ES-I3 (cell line): ENCODE measurements around the gene PRKAG2.

Source experiments
- H3K36me3 ChIP-seq: 2 replicates; pipeline ENCODE4 v1.6.1; 2013; ENCODE audit warnings: mild to moderate bottlenecking, low read length, control low read depth, moderate library complexity; ENCODE audit not compliant: insufficient read depth
- H3K4me1 ChIP-seq: 2 replicates; pipeline ENCODE4 v1.6.1; 2013; ENCODE audit warnings: mild to moderate bottlenecking, control low read depth, low read length; ENCODE audit not compliant: insufficient read depth
- H3K9ac ChIP-seq: 2 replicates; pipeline ENCODE4 v1.6.1; 2013; ENCODE audit warnings: low read depth, mild to moderate bottlenecking, low read length, moderate library complexity
- H3K9me3 ChIP-seq: 2 replicates; pipeline ENCODE4 v1.6.1; 2013; ENCODE audit warnings: mild to moderate bottlenecking, low read length, moderate library complexity; ENCODE audit not compliant: control insufficient read depth, insufficient read depth

Gene PRKAG2

DNA sequence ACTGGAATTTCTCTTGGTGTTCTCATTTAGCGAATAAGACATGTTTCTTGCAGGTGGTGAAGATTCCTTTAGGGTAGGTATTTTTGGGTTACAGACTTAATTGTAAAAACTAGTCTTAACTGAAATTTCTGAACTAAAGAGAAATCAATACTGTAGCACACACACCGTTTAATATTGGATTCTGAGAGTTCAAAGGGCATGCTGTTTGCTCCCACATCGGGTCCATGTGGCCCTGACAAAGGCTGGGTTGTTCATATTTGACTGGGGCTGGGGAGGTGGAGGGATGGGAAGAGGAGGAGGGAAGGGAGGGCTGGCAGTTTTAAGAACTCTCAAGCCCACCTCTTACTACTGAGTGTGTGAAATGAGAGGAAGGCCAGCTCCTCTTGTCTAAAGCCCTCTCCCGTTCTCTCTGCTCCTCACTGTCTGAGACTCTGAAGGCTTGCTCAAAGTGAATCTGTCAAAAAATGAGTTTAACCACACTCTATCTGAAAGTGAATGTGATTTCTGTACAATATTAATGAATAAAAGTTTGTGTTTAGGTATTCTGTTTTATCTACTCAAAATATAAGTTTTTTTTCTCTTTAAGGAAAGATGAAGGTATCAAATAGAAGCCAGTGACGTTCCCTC lies 317.2 kb downstream of the PRKAG2 start:
- Histone ChIP-seq H3K9me3 (no peaks in the 10 kb centered on the region), H3K36me3 (peaks cover 4% of the 10 kb centered on the region; the same call in 1 of the 2 replicates), H3K9ac (no peak overlapping the region), H3K4me1 (no peaks in the 10 kb centered on the region)

DNA sequence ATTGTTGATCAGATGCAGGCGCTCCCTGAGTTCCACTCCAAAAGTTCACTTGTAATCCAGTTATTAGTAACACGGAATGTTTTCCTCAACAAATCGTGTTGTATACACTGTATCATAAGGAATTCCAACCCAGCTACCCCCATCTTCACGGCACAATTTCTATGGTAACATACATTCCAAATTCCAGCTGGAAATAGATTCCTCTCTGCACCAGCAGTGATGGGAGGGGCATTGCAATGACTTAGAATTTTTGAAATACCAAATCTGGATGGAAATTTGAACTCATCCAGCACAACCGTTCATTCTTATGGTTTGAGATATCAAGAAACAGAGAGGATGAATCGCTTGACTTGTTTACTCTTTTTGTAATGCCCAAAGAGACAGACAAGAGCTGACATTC lies 318.3 kb downstream of the PRKAG2 start:
- no peaks in the 10 kb centered on the region for H3K9me3 ChIP-seq
- no peak overlapping the region for H3K9ac ChIP-seq
- no peaks in the 10 kb centered on the region for H3K4me1 ChIP-seq
- H3K36me3 ChIP-seq = peaks cover 4% of the 10 kb centered on the region; the same call in 1 of the 2 replicates

DNA sequence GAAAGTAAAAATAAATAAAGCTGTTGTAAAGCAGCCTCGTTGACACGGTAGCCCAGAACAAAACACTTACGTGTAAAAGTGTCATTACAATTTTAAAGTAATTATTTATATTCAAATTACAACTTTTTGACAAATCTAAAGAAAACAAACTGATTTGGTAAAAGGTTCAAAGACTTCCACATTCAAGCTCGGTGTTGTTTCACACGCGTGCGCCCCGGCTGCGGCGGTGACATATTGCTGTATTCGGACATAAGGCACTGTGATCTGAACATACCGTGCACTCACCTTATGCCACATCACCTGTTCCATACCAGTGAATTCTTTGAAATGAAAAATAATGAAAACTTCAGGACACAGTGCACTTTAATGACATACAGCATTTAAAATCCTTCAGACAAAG lies 320.3 kb downstream of the PRKAG2 start:
- no peaks in the 10 kb centered on the region for H3K4me1 ChIP-seq
- H3K9me3 ChIP-seq = no peaks in the 10 kb centered on the region
- no peaks in the 10 kb centered on the region for H3K36me3 ChIP-seq
- no peak overlapping the region for H3K9ac ChIP-seq

DNA sequence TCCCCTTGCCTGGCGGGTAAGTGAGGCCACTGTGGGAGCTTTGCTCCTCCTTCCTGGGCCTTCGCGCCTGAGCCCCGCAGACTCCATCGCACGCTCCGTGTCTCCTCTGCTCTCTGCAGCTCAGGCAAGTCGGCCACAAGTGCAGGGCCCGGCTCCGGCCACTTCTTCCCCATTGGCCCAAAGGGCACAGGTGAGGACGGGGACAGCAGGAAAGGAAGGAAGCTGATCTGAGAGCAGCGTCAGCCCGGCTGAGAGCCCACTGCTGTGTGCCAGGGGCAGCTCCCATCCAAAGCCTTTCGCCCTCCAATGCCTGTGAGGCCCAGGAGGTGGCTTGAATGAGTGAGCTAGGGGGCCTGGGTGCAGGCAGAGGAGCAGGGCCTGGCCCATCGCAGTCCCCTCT lies 323.6 kb downstream of the PRKAG2 start:
- Histone ChIP-seq H3K9ac (no peak overlapping the region), H3K4me1 (no peaks in the 10 kb centered on the region), H3K36me3 (no peaks in the 10 kb centered on the region), H3K9me3 (no peaks in the 10 kb centered on the region)

DNA sequence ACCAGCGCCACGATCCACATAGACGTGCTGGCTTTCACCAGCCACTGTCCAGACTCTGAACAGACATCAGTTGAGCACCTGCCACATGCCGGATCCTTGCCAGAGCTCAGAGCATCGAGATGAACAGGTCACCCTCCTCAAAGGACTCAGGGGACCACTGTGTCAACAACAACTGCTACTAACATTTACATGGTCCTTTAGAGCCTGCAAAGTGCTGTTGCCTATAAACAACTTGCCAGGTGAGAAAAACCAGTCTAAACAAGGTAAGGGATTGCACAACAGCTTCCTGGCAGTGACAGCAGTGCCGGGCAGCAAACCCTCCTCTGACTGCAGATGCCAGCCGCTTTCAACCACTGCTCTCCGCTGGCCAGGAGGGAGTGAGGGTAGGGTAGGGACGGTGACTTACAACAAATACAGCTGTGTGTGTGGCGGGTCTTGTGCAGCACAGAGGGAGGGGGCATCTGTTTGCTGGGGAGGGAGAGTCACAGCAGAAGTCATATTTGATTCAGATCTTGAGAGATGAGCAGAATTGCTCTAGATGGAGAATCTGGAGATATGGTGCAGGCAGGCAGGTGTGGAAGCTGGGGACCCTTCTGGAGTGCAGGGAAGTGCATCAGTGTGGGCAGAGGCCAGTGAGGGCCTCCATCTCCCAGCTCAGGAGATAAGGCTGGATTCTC lies 324.4 kb downstream of the PRKAG2 start:
- Histone ChIP-seq H3K4me1 (no peaks in the 10 kb centered on the region), H3K36me3 (no peaks in the 10 kb centered on the region), H3K9ac (no peak overlapping the region), H3K9me3 (no peaks in the 10 kb centered on the region)

DNA sequence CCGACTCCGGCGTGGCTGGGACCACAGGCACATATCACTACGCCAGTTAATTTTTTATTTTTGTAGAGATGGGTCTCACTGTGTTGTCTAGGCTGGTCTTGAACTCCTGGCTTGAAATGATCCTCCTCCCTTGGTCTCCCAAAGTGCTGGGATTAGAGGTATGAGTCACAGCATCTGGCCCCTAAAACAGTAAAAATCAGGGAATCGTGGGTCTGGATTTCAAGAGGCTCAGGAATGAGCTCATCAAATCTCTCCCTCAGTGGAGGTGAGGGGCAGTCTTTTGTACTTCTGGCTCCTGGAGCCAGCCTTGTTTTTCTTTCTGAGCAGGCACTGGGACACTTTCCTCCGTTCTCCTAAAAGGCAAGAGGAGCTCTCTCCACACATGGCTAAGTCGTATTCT lies 325.1 kb downstream of the PRKAG2 start:
- H3K36me3 ChIP-seq = no peaks in the 10 kb centered on the region
- H3K9ac ChIP-seq = no peak overlapping the region
- no peaks in the 10 kb centered on the region for H3K9me3 ChIP-seq
- H3K4me1 ChIP-seq = no peaks in the 10 kb centered on the region

DNA sequence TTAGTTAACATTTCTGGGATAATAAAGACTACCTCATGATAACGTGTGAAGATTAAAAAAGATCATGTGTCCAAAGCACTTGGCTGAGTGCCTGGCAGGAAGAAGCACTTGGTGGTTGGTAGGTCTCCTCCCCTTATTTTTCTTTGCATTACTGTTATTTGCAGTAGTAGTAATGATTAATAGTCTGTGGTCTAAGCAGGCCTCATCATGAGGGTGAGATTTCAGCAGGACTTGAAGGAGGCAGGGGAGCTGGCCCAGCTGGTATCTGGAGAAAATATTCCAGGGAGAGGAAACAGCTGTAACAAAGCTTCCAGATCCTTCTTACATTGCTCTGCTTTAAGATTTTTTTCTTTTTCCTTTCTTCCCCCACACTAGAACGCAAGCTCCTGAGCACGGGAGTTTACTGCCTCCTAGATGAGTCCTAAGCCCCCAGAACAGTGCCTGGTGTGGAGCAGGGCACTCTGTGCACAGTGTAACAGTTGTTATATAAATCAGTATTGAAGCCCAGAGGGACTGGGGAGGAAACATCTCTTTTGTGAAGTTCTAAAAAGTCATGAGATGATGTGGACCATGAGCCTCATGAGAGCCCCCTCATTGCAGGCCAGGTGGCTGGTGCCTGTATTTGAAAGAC lies 326.1 kb downstream of the PRKAG2 start:
- no peak overlapping the region for H3K9ac ChIP-seq
- no peaks in the 10 kb centered on the region for H3K4me1 ChIP-seq
- H3K9me3 ChIP-seq = no peaks in the 10 kb centered on the region
- no peaks in the 10 kb centered on the region for H3K36me3 ChIP-seq

DNA sequence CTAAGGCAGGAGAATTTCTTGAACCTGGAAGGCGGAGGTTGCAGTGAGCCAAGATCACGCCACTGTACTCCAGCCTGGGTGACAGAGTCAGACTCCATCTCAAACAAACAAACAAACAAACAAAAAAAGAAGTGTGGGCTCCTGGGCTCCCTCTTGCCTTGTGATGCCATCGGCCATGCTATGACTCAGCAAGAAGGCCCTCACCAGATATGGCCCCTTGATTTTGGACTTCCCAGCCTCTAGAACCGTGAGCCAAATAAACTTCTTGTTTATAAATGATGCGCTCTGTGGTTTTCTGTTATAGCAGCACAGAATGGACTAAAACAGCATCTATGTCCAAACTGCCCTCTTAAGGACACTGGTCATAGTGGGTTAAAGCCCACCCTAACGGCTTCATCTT lies 327.3 kb downstream of the PRKAG2 start:
- H3K4me1 ChIP-seq = no peaks in the 10 kb centered on the region
- no peaks in the 10 kb centered on the region for H3K36me3 ChIP-seq
- H3K9me3 ChIP-seq = no peaks in the 10 kb centered on the region
- H3K9ac ChIP-seq = no peak overlapping the region

DNA sequence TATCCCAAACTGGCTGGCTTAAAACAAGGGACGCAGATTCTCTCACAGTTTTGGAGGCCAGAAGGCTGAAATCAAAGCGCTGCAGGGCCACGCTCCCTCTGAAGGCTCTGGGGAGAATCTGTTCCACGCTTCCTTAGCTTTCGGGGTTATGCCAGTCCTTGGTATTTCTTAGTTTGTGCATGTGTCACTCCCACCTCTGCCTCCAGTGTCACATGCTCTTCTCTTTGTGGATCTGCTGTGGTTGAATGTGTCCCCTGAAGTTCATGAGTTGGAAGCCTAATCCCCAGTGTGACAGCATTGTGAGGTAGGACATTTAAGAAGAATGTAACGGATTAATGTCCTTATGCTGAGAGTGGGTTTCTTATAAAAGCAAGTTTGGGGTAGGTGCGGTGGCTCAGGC lies 327.8 kb downstream of the PRKAG2 start:
- Histone ChIP-seq H3K9me3 (no peaks in the 10 kb centered on the region), H3K4me1 (no peaks in the 10 kb centered on the region), H3K9ac (no peak overlapping the region), H3K36me3 (no peaks in the 10 kb centered on the region)

DNA sequence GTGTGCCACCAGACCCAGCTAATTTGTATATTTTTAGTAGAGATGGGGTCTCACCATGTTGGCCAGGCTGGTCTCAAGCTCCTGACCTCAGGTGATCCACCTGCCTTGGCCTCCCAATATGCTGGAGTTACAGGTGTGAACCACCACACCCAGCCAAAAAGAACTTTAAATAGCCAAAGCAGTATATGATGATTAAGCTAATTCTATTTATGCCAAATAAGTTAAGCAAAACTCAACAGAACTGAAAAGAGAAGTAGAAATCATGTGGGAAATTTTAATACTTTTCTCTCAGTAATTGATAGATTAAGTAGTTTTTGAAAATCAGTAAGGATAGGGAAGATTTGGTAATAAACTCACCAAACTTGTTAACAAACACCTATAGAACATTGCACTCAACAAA lies 332.7 kb downstream of the PRKAG2 start:
- Histone ChIP-seq H3K9ac (no peak overlapping the region), H3K9me3 (no peaks in the 10 kb centered on the region), H3K4me1 (no peaks in the 10 kb centered on the region), H3K36me3 (no peaks in the 10 kb centered on the region)

DNA sequence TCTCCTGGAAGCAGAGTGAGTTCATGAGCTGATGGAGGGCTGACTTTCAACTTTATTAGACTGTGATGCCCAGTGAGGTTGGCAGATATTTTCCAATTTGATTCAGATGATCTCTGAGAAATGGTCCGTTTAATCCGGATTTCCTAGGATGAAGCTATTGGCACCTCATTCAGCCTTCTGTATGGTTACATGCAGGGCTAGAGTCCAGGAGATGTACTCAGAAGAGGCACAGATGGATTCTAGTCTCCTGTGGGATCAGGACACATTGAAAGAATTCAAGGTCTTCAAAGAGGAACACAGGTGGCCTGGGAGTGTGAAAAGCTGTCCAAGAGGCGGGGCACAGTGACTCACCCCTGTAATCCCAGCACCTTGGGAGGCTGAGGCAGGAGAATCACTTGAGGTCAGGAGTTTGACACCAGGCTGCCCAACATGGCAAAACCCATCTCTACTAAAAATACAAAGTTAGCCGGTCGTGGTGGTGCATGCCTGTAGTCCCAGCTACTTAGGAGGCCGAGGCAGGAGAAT lies 334.2 kb downstream of the PRKAG2 start:
- Histone ChIP-seq H3K4me1 (peaks cover 4% of the 10 kb centered on the region; the same call in 1 of the 2 replicates), H3K9me3 (no peaks in the 10 kb centered on the region), H3K36me3 (no peaks in the 10 kb centered on the region), H3K9ac (no peak overlapping the region)

DNA sequence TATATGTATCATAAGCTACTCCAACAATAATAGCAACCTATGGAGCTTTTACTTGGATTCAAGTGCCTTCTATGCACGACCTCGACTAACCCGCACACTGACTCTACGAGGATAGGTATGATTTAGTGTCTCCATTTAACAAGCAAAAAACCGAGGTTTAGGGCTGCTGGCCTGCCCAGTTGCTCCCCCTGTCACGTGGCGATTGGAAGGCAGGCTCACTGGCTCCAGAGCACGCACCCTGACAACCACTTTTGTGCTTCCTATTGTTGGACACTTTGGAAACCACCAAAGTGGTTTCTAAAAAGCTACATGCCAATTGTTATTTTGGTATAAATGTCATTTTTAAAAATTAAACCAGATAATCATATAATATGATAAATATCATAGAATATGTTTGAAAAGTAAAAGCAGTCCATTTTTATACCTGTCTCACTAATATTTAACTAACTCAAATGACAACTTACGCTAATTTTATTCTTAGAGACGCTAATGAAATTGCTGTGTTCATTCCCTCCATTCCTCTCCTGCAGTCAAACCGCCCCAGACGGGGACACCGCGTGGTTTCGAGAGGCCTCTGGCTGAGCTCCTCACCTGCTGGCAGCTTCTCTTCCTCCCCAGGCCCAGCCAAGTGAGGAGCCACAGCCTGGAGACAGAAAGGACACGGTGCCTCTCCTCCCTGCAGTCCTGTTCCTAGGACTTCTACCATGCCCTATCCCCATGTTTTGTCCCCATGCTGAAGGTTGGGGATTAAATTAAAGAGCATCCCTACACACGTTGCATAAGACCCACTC lies 335.0 kb downstream of the PRKAG2 start:
- H3K9me3 ChIP-seq = no peaks in the 10 kb centered on the region
- H3K4me1 ChIP-seq = peaks cover 4% of the 10 kb centered on the region; the same call in 1 of the 2 replicates
- H3K36me3 ChIP-seq = no peaks in the 10 kb centered on the region
- H3K9ac ChIP-seq = no peak overlapping the region

DNA sequence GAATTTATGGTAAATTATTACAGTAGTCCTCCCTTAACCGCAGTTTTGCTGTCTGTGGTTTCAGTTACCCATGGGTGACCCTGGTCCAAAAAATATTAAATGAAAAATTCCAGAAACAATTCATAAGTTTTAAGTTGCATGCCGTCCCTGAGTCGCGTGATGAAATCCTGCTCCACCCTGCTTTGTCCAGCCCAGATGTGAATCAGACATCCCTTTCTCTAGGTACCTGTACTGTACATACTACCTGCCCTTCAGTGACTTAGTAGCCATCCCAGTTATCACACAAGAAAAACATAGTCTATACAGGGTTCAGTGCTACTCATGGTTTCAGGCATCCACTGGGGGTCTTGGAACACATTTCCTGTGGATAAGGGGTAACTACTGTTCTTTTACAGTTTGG lies 336.8 kb downstream of the PRKAG2 start:
- peaks cover 4% of the 10 kb centered on the region; the same call in 1 of the 2 replicates for H3K4me1 ChIP-seq
- H3K36me3 ChIP-seq = no peaks in the 10 kb centered on the region
- no peak overlapping the region for H3K9ac ChIP-seq
- no peaks in the 10 kb centered on the region for H3K9me3 ChIP-seq

DNA sequence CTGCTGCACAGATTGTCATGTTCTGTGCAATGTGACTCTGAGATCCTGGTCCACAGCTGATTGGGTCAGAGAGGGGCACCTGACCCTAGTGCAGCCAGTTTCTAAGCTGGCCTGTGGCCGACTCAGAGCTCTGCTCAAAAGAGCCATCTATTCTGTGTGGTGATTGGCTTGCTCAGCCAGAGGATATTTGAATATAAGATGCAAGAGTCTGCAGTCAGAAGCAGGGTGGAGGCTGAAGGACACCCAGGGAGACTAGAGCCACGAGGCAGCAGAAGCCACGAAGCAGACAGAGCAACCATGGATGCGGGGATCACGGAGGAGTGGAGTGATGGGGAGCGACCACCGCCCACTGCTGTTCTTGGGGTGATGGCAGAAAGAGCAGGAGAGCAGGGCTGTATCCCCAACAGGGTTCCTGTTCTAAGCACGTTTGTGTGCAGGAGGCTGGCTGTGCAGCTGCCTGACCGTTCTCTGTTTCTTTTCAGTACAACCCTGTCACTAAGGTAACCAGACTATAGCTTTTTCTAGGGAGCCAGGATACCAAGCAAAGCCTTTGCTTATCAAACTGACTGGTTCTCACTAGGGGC lies 337.7 kb downstream of the PRKAG2 start:
- Histone ChIP-seq H3K9me3 (no peaks in the 10 kb centered on the region), H3K9ac (no peak overlapping the region), H3K4me1 (peaks cover 4% of the 10 kb centered on the region; the same call in 1 of the 2 replicates), H3K36me3 (no peaks in the 10 kb centered on the region)
